NT2/D1 (cell line): Measurements from ENCODE around the gene POLDIP3.

ENCODE experiments used
- SUZ12 ChIP-seq: IDR thresholded peaks from 2 replicates; pipeline ENCODE4 v1.6.1; 2011; ENCODE audit not compliant: insufficient read length, insufficient read depth; ENCODE audit errors: extremely low read depth
- YY1 ChIP-seq: IDR thresholded peaks from 2 replicates; pipeline ENCODE4 v1.6.1; 2011; ENCODE audit not compliant: insufficient read length, insufficient read depth
- ZNF274 ChIP-seq: IDR thresholded peaks from 2 replicates; pipeline ENCODE4 v1.6.1; 2011; ENCODE audit warnings: mild to moderate bottlenecking, low read depth, low read length

DNA sequence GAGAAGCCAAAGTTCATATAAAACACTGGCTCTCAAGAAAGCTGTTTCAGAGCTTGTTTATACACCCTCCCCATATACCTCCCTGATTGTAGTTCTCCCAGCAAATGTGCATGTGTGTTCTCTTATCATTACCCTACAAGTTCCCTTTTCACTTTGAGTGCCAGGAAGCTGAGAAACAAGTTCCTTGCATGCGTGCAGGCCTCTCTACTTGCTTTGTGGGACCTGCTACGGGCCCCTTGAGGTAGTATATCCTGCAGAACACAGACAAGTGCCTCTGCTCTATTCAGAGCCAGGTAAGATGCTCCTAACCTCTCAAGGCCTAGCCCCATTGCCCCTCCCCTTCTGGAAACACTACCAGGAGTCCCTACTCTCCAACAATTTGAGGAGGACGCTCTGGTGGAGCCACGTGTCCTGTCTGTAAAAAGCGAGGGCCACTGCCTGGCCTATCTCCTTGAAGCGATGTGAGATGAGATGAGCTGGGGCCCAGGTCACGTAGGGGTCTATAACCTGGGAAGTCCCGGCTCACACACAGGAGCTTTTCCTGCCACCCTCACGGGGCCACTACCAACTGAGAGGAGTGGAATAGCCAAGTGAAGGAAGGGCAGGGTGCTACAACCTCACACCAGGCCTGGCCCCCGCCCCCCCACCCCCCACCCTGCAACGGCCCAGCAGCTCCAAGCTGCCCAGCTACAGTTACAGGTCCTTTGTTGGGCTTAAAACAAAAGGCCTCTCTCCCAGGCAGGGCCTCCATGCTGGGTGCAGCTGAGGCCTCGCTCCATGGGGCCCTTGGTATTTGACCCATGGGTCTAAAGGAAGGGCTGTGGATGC is 28.3 kb upstream of the POLDIP3 start:
- no peak for TF ChIP-seq ZNF274
- TF ChIP-seq YY1 = no peak
- TF ChIP-seq SUZ12 = no peak
